GM23338 (cell line): ENCODE results near the gene ARHGEF10L. TPM values are rescaled to one million over a fixed set of nuclear protein-coding genes. Genes with fewer than 3 reads are reported as not detected.

Source experiments
- ATAC-seq: fragments of 200-7000 bp; cut with Tn5 transposase; 3 replicates; pipeline ENCODE4 v1.9.1; 2020
- DNase-seq: peaks from one replicate; pipeline ENCODE4 v3.0.0-alpha.2; 2015; ENCODE audit warnings: low spot score
- H2AFZ ChIP-seq: fragments of 200-600 bp; sonication (generic); 2 replicates; pipeline ENCODE4 v1.8.0; 2016; ENCODE audit warnings: antibody characterized with exemption, mild to moderate bottlenecking, moderate library complexity
- H3F3A ChIP-seq: fragments of 200-600 bp; sonication (generic); replicated peaks from 2 replicates; pipeline ENCODE4 v1.8.0; 2017; ENCODE audit warnings: antibody characterized with exemption, mixed run types, low read depth
- H3K27ac ChIP-seq: fragments of 200-600 bp; sonication (generic); 2 replicates; pipeline ENCODE4 v1.6.1; 2016; ENCODE audit warnings: low read depth
- H3K27me3 ChIP-seq: fragments of 200-600 bp; sonication (generic); 2 replicates; pipeline ENCODE4 v1.8.0; 2016; ENCODE audit warnings: mild to moderate bottlenecking, mixed run types, moderate library complexity; ENCODE audit not compliant: insufficient read depth
- H3K36me3 ChIP-seq: fragments of 200-600 bp; sonication (generic); 2 replicates; pipeline ENCODE4 v1.8.0; 2016; ENCODE audit warnings: mild to moderate bottlenecking; ENCODE audit not compliant: insufficient read depth
- H3K4me1 ChIP-seq: fragments of 200-600 bp; sonication (generic); 2 replicates; pipeline ENCODE4 v1.8.0; 2016; ENCODE audit warnings: mild to moderate bottlenecking, moderate library complexity; ENCODE audit not compliant: insufficient read depth
- H3K4me2 ChIP-seq: fragments of 200-600 bp; sonication (generic); 2 replicates; pipeline ENCODE4 v1.7.1; 2017; ENCODE audit warnings: mixed run types
- H3K4me3 ChIP-seq: fragments of 200-600 bp; sonication (generic); 2 replicates; pipeline ENCODE4 v1.6.1; 2016; ENCODE audit warnings: mixed run types
- H3K79me2 ChIP-seq: fragments of 200-600 bp; sonication (generic); replicated peaks from 2 replicates; pipeline ENCODE4 v1.8.0; 2017; ENCODE audit warnings: mild to moderate bottlenecking; ENCODE audit not compliant: insufficient read depth
- H3K9me2 ChIP-seq: fragments of 200-600 bp; sonication (generic); 2 replicates; pipeline ENCODE4 v1.8.0; 2017; ENCODE audit not compliant: insufficient read depth
- H4K20me1 ChIP-seq: fragments of 200-600 bp; sonication (generic); replicated peaks from 2 replicates; pipeline ENCODE4 v1.8.0; 2017; ENCODE audit warnings: mild to moderate bottlenecking; ENCODE audit not compliant: insufficient read depth
- H3K27ac Mint-ChIP-seq: 2 replicates; pipeline ENCODE4 v1.8.0; 2020; ENCODE audit warnings: inconsistent platforms, mild to moderate bottlenecking, moderate library complexity, mixed read lengths
- H3K27me3 Mint-ChIP-seq: 3 replicates; pipeline ENCODE4 v1.8.0; 2022; ENCODE audit warnings: low read depth, mild to moderate bottlenecking, moderate library complexity, mixed read lengths, inconsistent platforms; ENCODE audit not compliant: insufficient read depth, poor library complexity
- H3K36me3 Mint-ChIP-seq: 3 replicates; pipeline ENCODE4 v1.8.0; 2021; ENCODE audit warnings: low read depth, mild to moderate bottlenecking, inconsistent platforms, moderate library complexity, mixed read lengths
- H3K4me1 Mint-ChIP-seq: 3 replicates; pipeline ENCODE4 v1.8.0; 2020; ENCODE audit warnings: mild to moderate bottlenecking, inconsistent platforms, mixed read lengths
- H3K4me3 Mint-ChIP-seq: 3 replicates; pipeline ENCODE4 v1.8.0; 2021; ENCODE audit warnings: moderate library complexity, mild to moderate bottlenecking, inconsistent platforms, mixed read lengths
- H3K9me3 Mint-ChIP-seq: 3 replicates; pipeline ENCODE4 v1.8.0; 2020; ENCODE audit warnings: moderate library complexity, mild to moderate bottlenecking, inconsistent platforms, mixed read lengths
- CREB1 ChIP-seq: fragments of 250-450 bp; sonication (Bioruptor Pico); IDR thresholded peaks from 2 replicates; pipeline ENCODE4 v1.5.0; 2020; ENCODE audit warnings: low read depth, mild to moderate bottlenecking, moderate library complexity
- CTCF ChIP-seq, 2 experiments: fragments of 200-600 bp in 1 of 2; sonication (generic) in 1 of 2; conservative IDR thresholded peaks; 2 replicates each; pipeline versions ENCODE4 v1.5.1 to v1.6.1; 2016 to 2017; ENCODE audit warnings: antibody characterized with exemption in 2 of 2, low read depth in 2 of 2, mild to moderate bottlenecking in 2 of 2, moderate library complexity in 1 of 2
- ETS1 ChIP-seq: IDR thresholded peaks from 2 replicates; pipeline ENCODE4 v1.6.1; 2016; ENCODE audit warnings: antibody characterized with exemption
- EZH2 ChIP-seq: fragments of 200-600 bp; sonication (generic); IDR thresholded peaks from one replicate; pipeline ENCODE4 v1.8.0; 2017; ENCODE audit warnings: antibody characterized with exemption, mild to moderate bottlenecking, low read depth; ENCODE audit not compliant: unreplicated experiment
- JUNB ChIP-seq: IDR thresholded peaks from one replicate; pipeline ENCODE4 v1.6.1; 2016; ENCODE audit warnings: antibody characterized with exemption; ENCODE audit not compliant: unreplicated experiment
- NANOG ChIP-seq: IDR thresholded peaks from 2 replicates; pipeline ENCODE4 v1.6.1; 2016; ENCODE audit warnings: antibody characterized with exemption, borderline replicate concordance
- POLR2AphosphoS5 ChIP-seq: IDR thresholded peaks from 2 replicates; pipeline ENCODE4 v1.6.1; 2016; ENCODE audit warnings: antibody characterized with exemption, low read depth
- REST ChIP-seq: IDR thresholded peaks from one replicate; pipeline ENCODE4 v1.6.1; 2018; ENCODE audit warnings: antibody characterized with exemption; ENCODE audit not compliant: unreplicated experiment
- STAT1 ChIP-seq: IDR thresholded peaks from one replicate; pipeline ENCODE4 v1.6.1; 2016; ENCODE audit warnings: antibody characterized with exemption; ENCODE audit not compliant: unreplicated experiment
- ZNF114 ChIP-seq: fragments of 250-450 bp; sonication (Bioruptor Pico); IDR thresholded peaks from 2 replicates; pipeline ENCODE4 v1.5.0; 2020; ENCODE audit warnings: mild to moderate bottlenecking, moderate library complexity
- polyA plus RNA-seq: library from polyadenylated mRNA; unstranded; fragments of >200 nt; fragmentation: Nextera tagmentation; extraction: Ambion mirVana; gene quantifications from 2 replicates; pipeline ENCODE4 v1.2.1, GENCODE V29; 2016
- total RNA-seq: library from RNA; depleted of rRNA; stranded (reverse); fragments of >200 nt; shearing (Covaris generic); gene quantifications from 2 replicates; pipeline ENCODE4 v1.2.3, GENCODE V29; 2014

Gene ARHGEF10L
- total and polyA plus RNA-seq, 2 experiments from 2014 or later = 12.1 to 46.8 TPM

- no peak overlapping the region for H3K4me3 Mint-ChIP-seq
- Histone ChIP-seq H3K4me2 (no peak overlapping the region), H3K9me2 (no peaks in the 10 kb centered on the region), H3K79me2 (no peaks in the 10 kb centered on the region), H3K27ac (no peak overlapping the region), H3K4me1 (peaks cover 15% of the 10 kb centered on the region; the same call in 1 of the 2 replicates), H3K36me3 (no peaks in the 10 kb centered on the region), H4K20me1 (no peaks in the 10 kb centered on the region), H2AFZ (no peak overlapping the region), H3F3A (peaks cover 6% of the 10 kb centered on the region; the same call in 1 of the 2 replicates), H3K27me3 (no peaks in the 10 kb centered on the region), H3K4me3 (no peak overlapping the region)
- no peak for DNase-seq
- no peak overlapping the region for H3K27ac Mint-ChIP-seq
- ATAC-seq = no peak
- no peaks in the 10 kb centered on the region; the same call in 2 of the 3 replicates for H3K9me3 Mint-ChIP-seq
- no peak for TF ChIP-seq JUNB
- no peak for TF ChIP-seq STAT1
- TF ChIP-seq ETS1 = no peak
- no peak for TF ChIP-seq POLR2AphosphoS5
- no peaks in the 10 kb centered on the region for H3K36me3 Mint-ChIP-seq
- peaks cover 31% of the 10 kb centered on the region for H3K4me1 Mint-ChIP-seq
- peaks cover 14% of the 10 kb centered on the region for H3K27me3 Mint-ChIP-seq
Observed at GRCh38 chr1:17525996-17526686, 13.4 kb upstream of the ARHGEF10L start.

GRCh38 chr1:17527036-17527914 lies 12.2 kb upstream of the ARHGEF10L start:
- no peaks in the 10 kb centered on the region for H3K27me3 ChIP-seq
- 0 out of 2 replicates have a peak overlapping the region, but pooled peaks have one; percentile 20 for H3K4me2 ChIP-seq
- Mint-ChIP-seq H3K4me1 (peaks cover 31% of the 10 kb centered on the region), H3K27me3 (peaks cover 18% of the 10 kb centered on the region), H3K27ac (no peak overlapping the region), H3K4me3 (no peak overlapping the region), H3K9me3 (no peaks in the 10 kb centered on the region; the same call in 2 of the 3 replicates), H3K36me3 (no peaks in the 10 kb centered on the region)
- H3F3A ChIP-seq = peaks cover 3% of the 10 kb centered on the region; the same call in 1 of the 2 replicates
- H3K9me2 ChIP-seq = no peaks in the 10 kb centered on the region
- H3K27ac ChIP-seq = no peak overlapping the region
- ATAC-seq (peak; percentile 24), DNase-seq (no peak)
- H3K36me3 ChIP-seq = no peaks in the 10 kb centered on the region
- H3K79me2 ChIP-seq = no peaks in the 10 kb centered on the region
- no peaks in the 10 kb centered on the region for H4K20me1 ChIP-seq
- no peak overlapping the region for H3K4me3 ChIP-seq
- H3K4me1 ChIP-seq = peaks cover 11% of the 10 kb centered on the region; the same call in 1 of the 2 replicates
- peak overlapping the region; percentile 87 for H2AFZ ChIP-seq
- no peak for TF ChIP-seq JUNB
- no peak for TF ChIP-seq ZNF114 (CRISPR knock-in tag)
- TF ChIP-seq POLR2AphosphoS5 = no peak
- TF ChIP-seq REST = no peak
- no peak for TF ChIP-seq STAT1
- TF ChIP-seq NANOG = no peak
- no peak for TF ChIP-seq CREB1 (CRISPR knock-in tag)
- no peak for TF ChIP-seq ETS1
- no peak for TF ChIP-seq EZH2
- TF ChIP-seq CTCF (conservative IDR thresholded peaks at IDR 0.05; ENCODE audit: low read depth in 2 of 2) = no peak
